GM12864 (cell line): ENCODE results near the gene TEAD1.

Experiments
- DNase-seq: peaks from one replicate; pipeline ENCODE4 v3.0.0-alpha.2; 2011; ENCODE audit warnings: low read depth
- H3K4me3 ChIP-seq: 2 replicates; pipeline ENCODE4 v1.5.1; 2011; ENCODE audit warnings: mild to moderate bottlenecking, low read depth, low read length, control low read depth
- TF ChIP-seq, protein P1 (sequence below): IDR thresholded peaks from 2 replicates; pipeline ENCODE4 v1.5.1; 2011; ENCODE audit warnings: low read depth, mild to moderate bottlenecking, moderate library complexity, low read length, control low read depth, inconsistent platforms; ENCODE audit errors: missing control alignments

TEAD1 gene

DNA sequence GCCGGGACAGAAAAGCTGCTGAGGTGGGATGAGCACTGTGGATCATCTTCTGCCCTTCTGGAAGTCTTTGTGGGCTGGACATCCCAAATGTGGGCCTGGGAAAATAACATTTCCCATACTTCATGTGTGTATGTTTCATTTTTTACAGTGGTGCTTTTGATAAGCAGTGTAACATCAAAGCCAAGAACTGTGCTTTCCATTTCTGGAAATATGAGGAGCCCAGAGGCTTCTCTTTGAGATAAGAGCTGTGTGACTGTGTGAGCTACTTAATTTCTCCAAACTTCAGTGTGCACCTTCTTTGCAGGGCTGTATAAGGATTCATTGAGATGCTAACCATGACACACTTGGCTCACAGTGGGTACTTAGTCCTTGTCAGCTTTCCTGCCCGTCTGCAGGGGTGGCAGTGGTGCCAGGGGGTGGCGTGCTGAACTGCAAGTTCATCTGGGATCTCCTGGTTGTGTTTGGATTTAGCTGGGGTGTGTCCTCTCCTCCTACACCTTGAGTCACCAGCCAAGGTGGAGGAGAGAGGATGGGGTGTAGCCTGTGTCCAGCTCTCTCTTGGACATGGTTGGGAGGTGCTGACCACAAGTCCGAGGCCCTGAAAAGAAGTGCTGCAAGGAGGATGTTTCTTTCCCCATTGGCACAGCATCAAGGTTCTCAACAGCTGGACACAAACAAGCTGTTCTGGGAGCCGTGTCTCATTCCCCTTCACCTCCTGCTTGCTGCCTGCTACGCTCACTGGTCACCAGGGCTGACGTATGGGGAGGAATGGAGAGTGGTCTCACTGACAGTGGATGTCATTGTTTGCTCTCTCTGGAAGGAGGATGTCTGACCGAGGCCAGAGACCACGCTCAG, 139.4 kb downstream of the TEAD1 start:
- TF ChIP-seq, protein P1, sequence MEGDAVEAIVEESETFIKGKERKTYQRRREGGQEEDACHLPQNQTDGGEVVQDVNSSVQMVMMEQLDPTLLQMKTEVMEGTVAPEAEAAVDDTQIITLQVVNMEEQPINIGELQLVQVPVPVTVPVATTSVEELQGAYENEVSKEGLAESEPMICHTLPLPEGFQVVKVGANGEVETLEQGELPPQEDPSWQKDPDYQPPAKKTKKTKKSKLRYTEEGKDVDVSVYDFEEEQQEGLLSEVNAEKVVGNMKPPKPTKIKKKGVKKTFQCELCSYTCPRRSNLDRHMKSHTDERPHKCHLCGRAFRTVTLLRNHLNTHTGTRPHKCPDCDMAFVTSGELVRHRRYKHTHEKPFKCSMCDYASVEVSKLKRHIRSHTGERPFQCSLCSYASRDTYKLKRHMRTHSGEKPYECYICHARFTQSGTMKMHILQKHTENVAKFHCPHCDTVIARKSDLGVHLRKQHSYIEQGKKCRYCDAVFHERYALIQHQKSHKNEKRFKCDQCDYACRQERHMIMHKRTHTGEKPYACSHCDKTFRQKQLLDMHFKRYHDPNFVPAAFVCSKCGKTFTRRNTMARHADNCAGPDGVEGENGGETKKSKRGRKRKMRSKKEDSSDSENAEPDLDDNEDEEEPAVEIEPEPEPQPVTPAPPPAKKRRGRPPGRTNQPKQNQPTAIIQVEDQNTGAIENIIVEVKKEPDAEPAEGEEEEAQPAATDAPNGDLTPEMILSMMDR: no peak
- DNase-seq: no peak

DNA sequence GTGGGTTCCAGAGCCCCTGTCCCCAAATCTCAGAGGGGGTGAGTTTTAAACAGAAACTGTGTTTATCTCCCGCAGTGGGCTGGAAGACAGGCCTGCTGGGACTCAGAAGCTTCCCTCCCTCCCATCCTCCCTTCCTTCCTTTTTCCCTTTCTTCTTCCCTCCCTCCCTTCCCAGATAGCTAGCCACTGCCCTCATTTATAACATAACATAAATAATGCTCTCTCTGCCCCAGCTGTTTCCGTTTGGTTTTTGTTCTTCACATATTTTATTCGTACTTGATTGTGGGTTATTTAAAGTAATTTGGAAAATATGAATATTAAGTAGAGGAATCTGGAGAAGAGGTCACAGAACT, 140.9 kb downstream of the TEAD1 start:
- no peak for DNase-seq
- TF ChIP-seq, protein P1: no peak
- no peak overlapping the region for H3K4me3 ChIP-seq

More for the DNA sequence above, 139.4 kb downstream of the TEAD1 start:
- H3K4me3 ChIP-seq: no peak overlapping the region

DNA sequence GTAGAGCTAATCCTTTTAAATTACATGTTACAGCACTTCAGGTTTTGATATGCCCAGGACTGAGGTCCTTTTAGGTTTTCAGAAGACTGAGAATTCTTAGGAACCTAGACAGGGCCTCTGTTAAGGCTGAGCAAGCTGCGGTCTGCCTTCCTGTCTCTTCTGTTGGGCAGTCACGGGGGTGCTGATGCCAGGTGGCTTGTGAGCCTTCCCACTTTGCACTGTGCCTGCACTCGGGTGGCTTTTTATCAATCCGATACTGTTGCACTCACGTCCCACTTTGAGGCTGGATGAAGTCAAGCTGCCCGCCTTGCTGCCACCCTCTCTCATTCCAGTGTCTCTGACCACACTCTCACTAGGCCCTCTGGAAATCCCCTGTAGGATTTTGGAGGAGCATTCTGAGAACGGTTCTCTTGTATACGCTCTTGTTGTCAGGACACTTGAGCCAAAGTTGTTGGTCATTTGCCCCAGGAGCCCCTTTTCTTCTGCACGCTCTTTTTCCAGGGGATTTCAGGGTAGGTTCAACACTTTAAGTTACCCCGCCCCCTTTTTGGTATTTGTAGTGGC, 141.8 kb downstream of the TEAD1 start:
- H3K4me3 ChIP-seq: no peak overlapping the region
- TF ChIP-seq, protein P1: no peak
- no peak for DNase-seq

- no peak for DNase-seq
- TF ChIP-seq, protein P1: no peak
- H3K4me3 ChIP-seq: no peak overlapping the region
Measured at GRCh38 chr11:12817681-12818332, 143.6 kb downstream of the TEAD1 start.

DNA sequence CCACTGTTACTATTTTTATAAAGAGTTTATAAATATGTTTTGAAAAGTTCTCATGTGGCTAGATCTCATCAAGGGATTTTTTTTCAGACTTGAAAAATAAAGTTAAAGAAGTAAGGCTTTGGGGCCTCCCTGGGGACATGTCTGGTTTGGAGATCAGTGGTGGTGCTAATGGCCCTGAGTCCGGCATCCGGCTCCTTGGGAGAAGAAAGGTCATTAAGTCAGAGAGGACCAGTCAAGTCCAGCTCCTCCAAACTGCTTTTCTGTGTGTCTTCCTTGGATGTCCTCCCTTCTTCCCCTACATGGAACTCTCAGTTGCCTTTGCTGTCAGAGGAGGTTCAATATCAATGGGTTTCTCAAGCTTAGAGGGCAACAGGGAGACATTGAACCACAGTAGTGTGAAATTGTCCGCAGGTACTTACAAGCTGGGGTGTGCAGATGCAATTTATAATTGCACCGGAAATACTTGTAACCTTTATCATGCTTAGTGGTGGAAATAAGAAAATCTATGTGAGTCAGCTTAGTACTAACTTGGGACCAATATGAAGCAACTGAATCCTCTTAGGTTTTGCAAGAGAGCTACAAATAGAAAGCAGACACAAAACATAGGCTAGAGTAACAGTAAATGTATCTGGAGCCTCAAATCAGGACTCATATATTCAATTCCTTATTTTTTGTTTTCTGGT, 144.3 kb downstream of the TEAD1 start:
- TF ChIP-seq, protein P1: no peak
- DNase-seq: no peak
- H3K4me3 ChIP-seq: no peak overlapping the region

DNA sequence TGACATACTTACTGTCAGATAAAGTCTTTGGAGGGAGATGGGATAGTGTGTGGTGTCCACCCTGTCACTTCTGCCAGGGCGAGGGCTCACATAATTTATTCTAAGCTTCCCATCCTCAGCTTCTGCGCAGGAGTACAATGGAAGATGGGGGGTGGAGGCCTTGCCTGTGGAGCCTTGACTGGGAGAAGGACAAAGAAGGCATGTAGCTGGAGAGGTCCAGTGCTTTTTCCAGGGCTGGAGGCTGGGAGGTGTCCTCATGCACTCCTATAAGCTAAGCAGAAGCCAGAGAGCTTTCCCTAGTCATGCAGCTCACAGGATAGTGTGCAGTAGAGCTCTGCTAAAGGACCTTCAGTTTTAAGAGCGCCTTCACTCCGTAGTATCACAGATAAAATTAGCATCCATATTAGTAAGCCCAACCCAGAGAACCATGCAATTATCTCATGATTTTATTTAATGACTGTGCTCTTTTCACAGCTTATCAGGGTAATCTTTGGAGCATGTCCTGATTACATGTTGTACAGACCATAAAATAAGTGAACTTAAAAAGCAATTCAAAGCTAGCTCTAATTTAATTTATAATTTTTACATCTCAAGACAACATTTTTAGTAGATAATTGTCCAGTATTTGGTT, 148.3 kb downstream of the TEAD1 start:
- no peak overlapping the region for H3K4me3 ChIP-seq
- TF ChIP-seq, protein P1: no peak
- DNase-seq: no peak
